Mesenteric fat pad (tissue), 1 donor: Measurements from ENCODE around the gene SRGAP2C. TPM values are rescaled to one million over a fixed set of nuclear protein-coding genes. Genes with fewer than 3 reads are reported as not detected.
"Not testable (repeated sequence)": the region's sequence is repeated elsewhere in the genome, so short reads cannot be mapped to it uniquely, and the experiment has no call there.

Experiments used
- DNase-seq: peaks from one replicate; pipeline ENCODE4 v3.0.0-alpha.2; 2020; ENCODE audit warnings: low spot score
- total RNA-seq: library from RNA; stranded (reverse); fragmentation: NEBNext Ultra II Directional; extraction: Animal tissue kit (Norgen Biotek cat#: 25700); gene quantifications from one replicate; pipeline ENCODE4 v1.2.1, GENCODE V29; 2021
- donor health status: DM: yes; HTN: yes; CAD: no.

Gene SRGAP2C
- total RNA-seq, 1 donor from 2014 or later: 31.0 TPM

- not testable (repeated sequence) for DNase-seq
These were observed 185.2 kb downstream of the SRGAP2C start for GRCh38 chr1:121369959-121370358.

- DNase-seq: not testable (repeated sequence)
These were observed 190.1 kb downstream of the SRGAP2C start for GRCh38 chr1:121374851-121375367.

- not testable (repeated sequence) for DNase-seq
These were observed 192.2 kb downstream of the SRGAP2C start for GRCh38 chr1:121376986-121377385.

- not testable (repeated sequence) for DNase-seq
These were observed 194.0 kb downstream of the SRGAP2C start for GRCh38 chr1:121378757-121379156.

- not testable (repeated sequence) for DNase-seq
These were observed 200.0 kb downstream of the SRGAP2C start for GRCh38 chr1:121384754-121385153.

GRCh38 chr1:121385162-121385561, 200.4 kb downstream of the SRGAP2C start:
- DNase-seq: not testable (repeated sequence)

- DNase-seq: not testable (repeated sequence)
These were observed 201.0 kb downstream of the SRGAP2C start for GRCh38 chr1:121385563-121386288.

- not testable (repeated sequence) for DNase-seq
These were observed 201.7 kb downstream of the SRGAP2C start for GRCh38 chr1:121386319-121386948.

- not testable (repeated sequence) for DNase-seq
These were observed 205.3 kb downstream of the SRGAP2C start for GRCh38 chr1:121389895-121390560.

GRCh38 chr1:121392130-121392529, 207.4 kb downstream of the SRGAP2C start:
- DNase-seq: not testable (repeated sequence)

GRCh38 chr1:121395718-121396201, 211.0 kb downstream of the SRGAP2C start:
- DNase-seq: not testable (repeated sequence)

GRCh38 chr1:121396335-121397081, 211.7 kb downstream of the SRGAP2C start:
- DNase-seq: peak; percentile 89

GRCh38 chr1:121397101-121397500, 212.3 kb downstream of the SRGAP2C start:
- not testable (repeated sequence) for DNase-seq

GRCh38 chr1:121399193-121399592, 214.4 kb downstream of the SRGAP2C start:
- not testable (repeated sequence) for DNase-seq

GRCh38 chr1:121400108-121400507, 215.3 kb downstream of the SRGAP2C start:
- not testable (repeated sequence) for DNase-seq

- DNase-seq: not testable (repeated sequence)
These were observed 216.0 kb downstream of the SRGAP2C start for GRCh38 chr1:121400541-121401310.

GRCh38 chr1:121401375-121401955, 216.7 kb downstream of the SRGAP2C start:
- DNase-seq: not testable (repeated sequence)

- not testable (repeated sequence) for DNase-seq
These were observed 218.5 kb downstream of the SRGAP2C start for GRCh38 chr1:121403254-121403653.

- DNase-seq: no peak
These were observed 223.6 kb downstream of the SRGAP2C start for GRCh38 chr1:121408354-121408753.

GRCh38 chr1:121413821-121414220, 229.0 kb downstream of the SRGAP2C start:
- no peak for DNase-seq
